ENCODE results near the gene TFCP2L1.

TFCP2L1 gene

DNA sequence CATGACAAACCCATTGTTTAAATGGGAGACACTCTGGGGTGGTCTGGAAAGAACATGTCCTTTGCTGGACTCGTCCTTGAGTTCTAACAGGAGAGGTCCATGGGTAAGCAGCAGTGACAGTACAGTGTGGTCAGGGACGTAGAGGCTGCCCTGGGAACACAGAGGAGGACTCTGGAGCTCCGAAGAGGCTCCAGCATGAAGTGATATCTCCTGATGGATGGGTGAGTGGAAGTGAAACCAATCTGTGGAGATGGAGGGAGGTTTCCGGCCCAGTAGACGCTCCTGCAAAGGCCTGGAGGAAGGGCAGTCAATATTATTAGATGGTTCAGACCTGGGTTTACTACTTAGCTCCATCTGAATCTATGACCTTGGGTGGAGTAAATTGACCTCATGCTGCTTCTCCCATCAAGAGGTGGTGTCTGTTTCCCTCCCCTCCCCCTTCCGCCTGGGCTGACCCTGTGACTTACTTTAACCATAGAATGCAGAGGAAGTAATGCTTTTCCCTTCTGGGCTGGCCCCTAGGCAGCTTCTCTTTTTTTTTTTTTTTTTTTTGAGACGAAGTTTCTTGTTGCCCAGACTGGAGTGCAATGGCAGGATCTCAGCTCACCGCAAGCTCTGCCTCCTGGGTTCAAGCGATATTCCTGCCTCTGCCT is 2.3 kb upstream of the TFCP2L1 start:
- H3K4me3 ChIP-seq (ENCODE audit: low read depth, low read length), result no peak overlapping the region
- TF ChIP-seq, protein P1, sequence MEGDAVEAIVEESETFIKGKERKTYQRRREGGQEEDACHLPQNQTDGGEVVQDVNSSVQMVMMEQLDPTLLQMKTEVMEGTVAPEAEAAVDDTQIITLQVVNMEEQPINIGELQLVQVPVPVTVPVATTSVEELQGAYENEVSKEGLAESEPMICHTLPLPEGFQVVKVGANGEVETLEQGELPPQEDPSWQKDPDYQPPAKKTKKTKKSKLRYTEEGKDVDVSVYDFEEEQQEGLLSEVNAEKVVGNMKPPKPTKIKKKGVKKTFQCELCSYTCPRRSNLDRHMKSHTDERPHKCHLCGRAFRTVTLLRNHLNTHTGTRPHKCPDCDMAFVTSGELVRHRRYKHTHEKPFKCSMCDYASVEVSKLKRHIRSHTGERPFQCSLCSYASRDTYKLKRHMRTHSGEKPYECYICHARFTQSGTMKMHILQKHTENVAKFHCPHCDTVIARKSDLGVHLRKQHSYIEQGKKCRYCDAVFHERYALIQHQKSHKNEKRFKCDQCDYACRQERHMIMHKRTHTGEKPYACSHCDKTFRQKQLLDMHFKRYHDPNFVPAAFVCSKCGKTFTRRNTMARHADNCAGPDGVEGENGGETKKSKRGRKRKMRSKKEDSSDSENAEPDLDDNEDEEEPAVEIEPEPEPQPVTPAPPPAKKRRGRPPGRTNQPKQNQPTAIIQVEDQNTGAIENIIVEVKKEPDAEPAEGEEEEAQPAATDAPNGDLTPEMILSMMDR (IDR thresholded peaks at IDR 0.05; ENCODE audit: low read depth, low read length, missing control alignments), result no peak
- DNase-seq (ENCODE audit: low read depth), result no peak

DNA sequence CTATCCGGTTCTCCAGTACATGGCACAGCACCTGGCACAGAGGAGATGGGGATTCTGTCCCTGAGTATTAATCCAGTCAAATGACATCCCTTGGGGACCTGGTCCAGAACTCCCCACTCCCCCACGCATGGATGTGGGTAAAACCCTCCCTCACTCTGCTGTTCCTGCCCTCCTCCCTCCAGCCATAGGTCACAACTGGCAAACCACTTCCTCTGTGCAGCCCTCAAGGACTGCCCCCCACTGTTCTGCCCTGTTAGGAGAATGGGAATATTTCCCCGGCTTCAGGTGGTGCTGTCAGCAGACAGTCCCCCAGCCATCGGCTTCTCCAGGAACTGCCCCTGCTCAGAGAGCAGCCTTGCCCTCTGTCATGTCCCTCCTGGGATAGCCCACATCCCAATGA is 1.5 kb upstream of the TFCP2L1 start:
- DNase-seq (ENCODE audit: low read depth), result no peak
- no peak overlapping the region for H3K4me3 ChIP-seq (ENCODE audit: low read depth, low read length)
- TF ChIP-seq, protein P1 (IDR thresholded peaks at IDR 0.05; ENCODE audit: low read depth, low read length, missing control alignments), result no peak

DNA sequence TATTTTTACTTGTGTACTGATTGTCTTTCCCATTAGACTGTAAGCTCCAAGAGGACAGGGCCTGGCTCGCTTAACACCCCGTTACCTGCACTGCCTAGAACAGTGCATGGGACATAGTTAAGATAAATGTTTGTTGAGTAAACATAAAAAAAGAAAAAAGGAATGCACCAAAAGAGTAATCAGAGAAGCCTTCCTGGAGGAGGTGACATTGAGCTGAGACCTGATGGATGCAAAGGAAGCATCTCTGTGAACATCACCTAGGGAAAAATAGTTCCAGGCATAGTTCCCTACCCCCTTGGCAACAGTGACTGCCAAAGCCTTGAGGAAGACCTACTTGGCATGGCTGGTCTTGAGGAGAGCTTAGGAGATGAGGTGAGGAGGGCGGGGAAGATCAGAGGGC is 924 bp upstream of the TFCP2L1 start:
- TF ChIP-seq, protein P1 (IDR thresholded peaks at IDR 0.05; ENCODE audit: low read depth, low read length, missing control alignments), result no peak
- no peak overlapping the region for H3K4me3 ChIP-seq (ENCODE audit: low read depth, low read length)
- no peak for DNase-seq (ENCODE audit: low read depth)

DNA sequence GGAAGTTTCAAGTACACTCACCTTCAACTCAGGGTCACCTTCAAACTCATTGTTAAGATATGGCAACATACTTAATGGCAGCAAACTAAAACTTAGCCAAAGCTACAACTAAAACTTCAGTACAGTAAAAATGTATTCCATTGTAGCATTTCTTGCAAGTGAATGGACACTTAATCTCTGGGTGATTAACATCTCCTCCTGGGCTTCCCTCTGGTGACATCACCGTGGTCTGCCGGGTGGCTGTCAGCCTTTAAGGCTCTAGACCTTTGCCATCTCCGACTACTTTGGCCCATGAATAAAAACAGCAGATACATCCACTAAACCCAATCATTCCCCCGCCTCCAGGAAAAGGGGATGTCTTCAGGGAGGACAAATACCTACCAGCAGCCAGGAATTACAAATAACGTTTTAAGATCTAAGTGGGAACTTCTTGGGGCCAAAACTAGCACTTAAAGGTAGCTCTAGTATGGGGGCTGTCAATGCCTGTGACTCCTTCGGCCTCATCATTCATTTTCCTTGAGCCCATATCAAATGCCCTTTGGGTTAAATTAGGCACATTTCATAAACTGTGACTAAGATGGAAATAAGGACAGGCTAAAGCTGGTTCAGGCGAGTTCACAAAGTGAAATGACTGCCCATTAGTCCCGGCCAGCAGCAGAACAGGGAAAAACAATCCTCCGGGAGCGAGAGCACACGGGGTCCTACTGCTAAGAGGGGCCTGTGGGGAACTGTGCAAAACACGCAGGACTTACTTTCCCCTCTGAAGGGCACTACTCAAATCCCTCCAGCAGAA is 1.1 kb downstream of the TFCP2L1 start:
- DNase-seq (ENCODE audit: low read depth), result no peak
- no peak overlapping the region for H3K4me3 ChIP-seq (ENCODE audit: low read depth, low read length)
- TF ChIP-seq, protein P1 (IDR thresholded peaks at IDR 0.05; ENCODE audit: low read depth, low read length, missing control alignments), result no peak

DNA sequence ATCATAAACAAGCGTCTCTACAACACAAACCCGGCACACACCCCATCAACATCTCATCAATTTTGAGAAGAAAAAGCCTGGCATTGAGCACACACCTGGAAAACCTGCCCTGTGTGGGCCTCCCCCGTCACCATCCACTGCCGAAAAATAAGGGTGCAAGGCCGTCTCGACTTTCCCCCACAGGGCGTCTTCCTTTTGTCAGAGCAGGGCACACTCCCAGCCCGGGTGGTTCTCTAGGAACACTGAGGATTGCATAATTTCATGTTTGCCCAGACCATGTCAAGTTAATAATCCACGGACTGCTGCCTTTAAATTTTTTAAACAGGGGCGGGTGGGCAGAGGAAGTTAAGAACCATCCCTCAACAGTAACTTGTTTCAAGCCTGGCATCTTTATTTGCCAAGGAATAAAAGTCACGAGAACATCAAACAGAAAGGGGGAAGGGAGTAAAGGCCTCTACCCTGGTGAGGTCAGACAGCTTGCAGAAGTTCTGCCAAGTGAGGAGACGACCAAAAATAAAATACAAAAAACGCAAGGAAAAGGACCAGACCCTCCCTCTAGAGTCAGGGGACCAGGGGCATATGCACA is 2.1 kb downstream of the TFCP2L1 start:
- no peak overlapping the region for H3K4me3 ChIP-seq (ENCODE audit: low read depth, low read length)
- TF ChIP-seq, protein P1 (IDR thresholded peaks at IDR 0.05; ENCODE audit: low read depth, low read length, missing control alignments), result no peak
- DNase-seq (ENCODE audit: low read depth), result no peak

DNA sequence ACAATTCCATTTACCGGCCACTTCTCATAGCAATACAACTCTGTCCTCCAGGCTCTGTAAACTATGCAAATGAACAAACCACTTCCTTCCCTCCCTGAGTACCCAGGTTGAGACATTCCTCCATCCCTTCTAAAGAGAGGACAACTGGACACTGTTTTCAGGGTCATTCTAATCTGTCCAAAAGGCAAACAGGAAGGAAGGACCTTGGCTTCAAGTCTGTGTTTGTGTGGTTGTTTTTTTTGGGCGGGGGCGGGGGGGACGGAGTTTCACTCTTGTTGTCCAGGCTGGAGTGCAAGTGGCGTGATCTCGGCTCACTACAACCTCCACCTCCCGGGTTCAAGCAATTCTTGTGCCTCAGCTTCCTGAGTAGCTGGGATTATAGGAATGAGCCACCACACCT is 3.3 kb downstream of the TFCP2L1 start:
- no peak overlapping the region for H3K4me3 ChIP-seq (ENCODE audit: low read depth, low read length)
- TF ChIP-seq, protein P1 (IDR thresholded peaks at IDR 0.05; ENCODE audit: low read depth, low read length, missing control alignments), result no peak
- no peak for DNase-seq (ENCODE audit: low read depth)
